Kidney (tissue), 14 donors: Measurements from ENCODE around the gene AKAP13. TPM values are rescaled to one million over a fixed set of nuclear protein-coding genes. Genes with fewer than 3 reads are reported as not detected.
A peak's percentile ranks its signal among the peaks of the same experiment; 100 is the strongest.

Experiments
- DNase-seq, 5 donors: peaks; one replicate each; pipeline ENCODE4 v3.0.0-alpha.2; 2013 to 2020
- FAIRE-seq: peaks from 2 replicates; lab custom pipeline; 2012; peaks lifted over from hg19 to GRCh38; lab: Jason Lieb, UNC
- H3K27ac ChIP-seq, 2 donors: one replicate each; pipeline ENCODE4 v1.7.0; 2013; ENCODE audit warnings: low read depth in 2 of 2, low read length in 2 of 2, inconsistent platforms in 1 of 2
- H3K27me3 ChIP-seq: one replicate; pipeline ENCODE4 v1.7.1; 2013; ENCODE audit warnings: low read length, inconsistent platforms; ENCODE audit not compliant: control insufficient read depth, insufficient read depth
- H3K36me3 ChIP-seq, 3 donors: one replicate each; pipeline versions ENCODE4 v1.7.0 to v1.7.1; 2013; ENCODE audit warnings: low read length in 3 of 3, control low read depth in 1 of 3, inconsistent platforms in 1 of 3; ENCODE audit not compliant: insufficient read depth in 3 of 3, control insufficient read depth in 2 of 3
- H3K4me1 ChIP-seq, 3 donors: one replicate each; pipeline versions ENCODE4 v1.7.0 to v1.7.1; 2013; ENCODE audit warnings: low read length in 3 of 3, inconsistent platforms in 1 of 3, low read depth in 1 of 3; ENCODE audit not compliant: control insufficient read depth in 2 of 3, insufficient read depth in 2 of 3
- H3K4me3 ChIP-seq, 3 donors: one replicate each; pipeline versions ENCODE4 v1.7.0 to v1.8.1; 2013; ENCODE audit warnings: low read length in 3 of 3, control low read depth in 1 of 3, inconsistent platforms in 1 of 3
- H3K9ac ChIP-seq, 3 donors: one replicate each; pipeline versions ENCODE4 v1.7.0 to v1.7.1; 2013; ENCODE audit warnings: low read length in 3 of 3, control low read depth in 1 of 3, inconsistent platforms in 1 of 3
- H3K9me3 ChIP-seq, 3 donors: one replicate each; pipeline versions ENCODE4 v1.7.0 to v1.7.1; 2013; ENCODE audit warnings: low read length in 3 of 3, control low read depth in 1 of 3, inconsistent platforms in 1 of 3; ENCODE audit not compliant: control insufficient read depth in 2 of 3, insufficient read depth in 1 of 3
- intact Hi-C: fragments of 100-400 bp; cut with DNase I; formaldehyde crosslinking; loops from one replicate; pipeline ENCODE4 v1.11.1; 2022
- polyA plus RNA-seq: library from polyadenylated mRNA; stranded (reverse); fragments of 350-450 nt; fragmentation: Illumina TruSeq; extraction: RNeasy Lipid Tissue Mini Kit (QIAGEN cat#74804); gene quantifications from one replicate; pipeline ENCODE4 v1.2.3, GENCODE V29; 2014; ENCODE audit warnings: low read depth, low replicate concordance; ENCODE audit not compliant: insufficient read depth
- total RNA-seq: library from RNA; stranded (reverse); fragmentation: NEBNext Ultra II Directional; extraction: Animal tissue kit (Norgen Biotek cat#: 25700); gene quantifications from one replicate; pipeline ENCODE4 v1.2.1, GENCODE V29; 2021
- TF ChIP-seq, protein P1 (sequence below): IDR thresholded peaks from 3 replicates; pipeline ENCODE4 v1.5.1; 2012; ENCODE audit warnings: mild to moderate bottlenecking, moderate library complexity, borderline replicate concordance; ENCODE audit not compliant: insufficient read depth; ENCODE audit errors: extremely low read depth
- donor health status: control.
- donor health status: control.
- donor health status: control.
- donor health status: control.
- donor health status: control.
- donor health status: DM: yes; HTN: yes; CAD: no.
- donor health status: Normal renal cell carcinoma (clear cell type).

Gene AKAP13
- total and polyA plus RNA-seq, 2 donors from 2014 or later = 18.8 to 174 TPM

DNA sequence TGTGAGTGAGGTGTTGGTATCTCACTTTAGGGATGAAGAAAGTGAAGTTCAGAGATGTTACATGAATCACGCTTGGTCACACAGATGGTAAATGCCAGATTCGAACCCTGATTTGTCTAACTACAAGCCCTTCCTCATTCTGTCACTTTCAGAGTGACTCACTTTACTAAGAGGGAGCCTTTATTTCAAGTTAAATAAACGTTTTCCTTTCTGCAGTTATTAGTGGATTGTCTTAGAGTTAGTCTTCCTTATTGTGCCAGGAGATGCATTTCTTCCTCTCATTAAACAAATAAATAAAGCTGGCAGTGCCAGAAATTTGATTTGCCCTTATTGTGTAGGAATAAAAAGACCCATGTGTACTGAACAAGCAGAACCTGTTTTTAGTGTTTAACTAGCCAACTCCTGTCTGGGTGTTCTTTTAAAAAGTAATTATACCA lies 162.5 kb downstream of the AKAP13 start:
- intact Hi-C loops = no loop called here
- FAIRE-seq (no peak), DNase-seq (no peak)
- Histone ChIP-seq H3K27ac (no peak overlapping the region), H3K36me3 (no peaks in the 10 kb centered on the region), H3K4me3 (no peak overlapping the region), H3K9me3 (no peaks in the 10 kb centered on the region), H3K27me3 (no peaks in the 10 kb centered on the region), H3K9ac (no peak overlapping the region), H3K4me1 (peaks cover 0 to 7% (median 0%) of the 10 kb centered on the region in 3 donors)
- TF ChIP-seq, protein P1, sequence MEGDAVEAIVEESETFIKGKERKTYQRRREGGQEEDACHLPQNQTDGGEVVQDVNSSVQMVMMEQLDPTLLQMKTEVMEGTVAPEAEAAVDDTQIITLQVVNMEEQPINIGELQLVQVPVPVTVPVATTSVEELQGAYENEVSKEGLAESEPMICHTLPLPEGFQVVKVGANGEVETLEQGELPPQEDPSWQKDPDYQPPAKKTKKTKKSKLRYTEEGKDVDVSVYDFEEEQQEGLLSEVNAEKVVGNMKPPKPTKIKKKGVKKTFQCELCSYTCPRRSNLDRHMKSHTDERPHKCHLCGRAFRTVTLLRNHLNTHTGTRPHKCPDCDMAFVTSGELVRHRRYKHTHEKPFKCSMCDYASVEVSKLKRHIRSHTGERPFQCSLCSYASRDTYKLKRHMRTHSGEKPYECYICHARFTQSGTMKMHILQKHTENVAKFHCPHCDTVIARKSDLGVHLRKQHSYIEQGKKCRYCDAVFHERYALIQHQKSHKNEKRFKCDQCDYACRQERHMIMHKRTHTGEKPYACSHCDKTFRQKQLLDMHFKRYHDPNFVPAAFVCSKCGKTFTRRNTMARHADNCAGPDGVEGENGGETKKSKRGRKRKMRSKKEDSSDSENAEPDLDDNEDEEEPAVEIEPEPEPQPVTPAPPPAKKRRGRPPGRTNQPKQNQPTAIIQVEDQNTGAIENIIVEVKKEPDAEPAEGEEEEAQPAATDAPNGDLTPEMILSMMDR = no peak

DNA sequence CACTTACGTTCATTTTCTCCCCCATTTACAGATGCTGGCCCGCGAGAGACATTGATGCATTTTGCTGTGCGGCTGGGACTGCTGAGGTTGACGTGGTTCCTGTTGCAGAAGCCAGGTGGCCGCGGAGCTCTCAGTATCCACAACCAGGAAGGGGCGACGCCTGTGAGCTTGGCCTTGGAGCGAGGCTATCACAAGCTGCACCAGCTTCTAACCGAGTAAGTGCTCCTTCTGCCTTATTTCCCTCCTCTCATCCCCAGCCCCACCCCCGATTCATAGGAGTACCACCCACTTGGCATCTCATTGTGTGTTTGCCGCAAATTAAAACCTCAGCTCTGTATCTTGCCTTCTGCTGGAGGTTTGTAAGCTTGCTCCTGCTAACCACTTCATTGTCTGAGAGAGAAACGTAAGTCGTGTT lies 163.3 kb downstream of the AKAP13 start:
- peak; percentile 21 to 81 (median 49) for DNase-seq
- no peak overlapping the region for H3K9ac ChIP-seq
- no peaks in the 10 kb centered on the region for H3K27me3 ChIP-seq
- H3K36me3 ChIP-seq = no peaks in the 10 kb centered on the region
- peaks cover 0 to 7% (median 0%) of the 10 kb centered on the region in 3 donors for H3K4me1 ChIP-seq
- TF ChIP-seq, protein P1 = no peak
- no peak for FAIRE-seq
- H3K4me3 ChIP-seq = no peak overlapping the region
- intact Hi-C loops = no loop called here
- H3K27ac ChIP-seq = no peak overlapping the region
- H3K9me3 ChIP-seq = no peaks in the 10 kb centered on the region

DNA sequence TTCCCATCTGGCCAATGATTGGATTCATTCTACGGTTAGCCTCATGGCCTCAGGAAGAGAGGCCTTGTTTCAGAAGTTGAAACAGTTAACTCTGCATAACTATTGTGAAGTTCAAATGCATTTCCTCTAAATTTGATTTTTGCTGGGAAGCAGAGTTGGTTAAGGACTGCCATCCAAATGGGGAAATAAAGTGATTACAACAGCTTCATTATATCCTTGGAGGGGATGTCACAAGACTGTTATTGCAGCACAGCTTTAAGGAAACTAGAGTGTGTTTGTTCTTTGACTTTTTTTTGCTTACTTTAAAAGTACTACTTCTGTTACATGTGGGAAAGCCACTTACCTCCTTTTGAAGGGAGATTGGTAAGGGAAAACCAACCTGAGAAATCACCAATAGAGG lies 164.8 kb downstream of the AKAP13 start:
- Histone ChIP-seq H3K9ac (no peak overlapping the region), H3K4me3 (no peak overlapping the region), H3K4me1 (peaks cover 0 to 7% (median 0%) of the 10 kb centered on the region in 3 donors), H3K27ac (no peak overlapping the region), H3K36me3 (no peaks in the 10 kb centered on the region), H3K9me3 (no peaks in the 10 kb centered on the region), H3K27me3 (no peaks in the 10 kb centered on the region)
- TF ChIP-seq, protein P1 = no peak
- intact Hi-C loops = no loop called here
- DNase-seq (no peak), FAIRE-seq (no peak)

DNA sequence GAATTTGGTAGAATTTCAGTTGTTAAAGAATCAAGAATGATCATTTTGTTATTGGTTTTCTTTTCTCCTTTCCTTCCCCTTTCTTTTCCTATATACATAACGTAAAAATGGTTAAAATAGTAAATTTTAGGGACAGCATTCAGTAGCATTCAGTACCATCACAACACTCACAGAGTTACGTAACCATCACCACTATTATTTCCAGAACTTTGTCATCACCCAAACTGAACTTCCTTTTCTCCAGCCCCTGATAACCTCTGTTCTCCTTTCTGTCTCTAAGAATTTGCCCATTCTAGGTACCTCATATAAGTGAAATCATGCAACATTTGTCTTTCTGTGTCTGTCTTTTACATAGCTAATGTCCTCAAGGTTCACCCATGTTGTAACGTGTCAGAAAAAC lies 165.3 kb downstream of the AKAP13 start:
- no peak overlapping the region for H3K9ac ChIP-seq
- H3K27ac ChIP-seq = no peak overlapping the region
- H3K4me1 ChIP-seq = peaks cover 0 to 7% (median 0%) of the 10 kb centered on the region in 3 donors
- DNase-seq (no peak), FAIRE-seq (no peak)
- no peaks in the 10 kb centered on the region for H3K9me3 ChIP-seq
- H3K4me3 ChIP-seq = no peak overlapping the region
- intact Hi-C loops = no loop called here
- no peaks in the 10 kb centered on the region for H3K36me3 ChIP-seq
- TF ChIP-seq, protein P1 = no peak
- no peaks in the 10 kb centered on the region for H3K27me3 ChIP-seq
